Measurements from ENCODE around the gene ATP1B1. TPM values are rescaled to one million over a fixed set of nuclear protein-coding genes. Genes with fewer than 3 reads are reported as not detected.

Gene ATP1B1
- total RNA-seq, 1 experiment from 2014 or later, result 40.7 TPM

DNA sequence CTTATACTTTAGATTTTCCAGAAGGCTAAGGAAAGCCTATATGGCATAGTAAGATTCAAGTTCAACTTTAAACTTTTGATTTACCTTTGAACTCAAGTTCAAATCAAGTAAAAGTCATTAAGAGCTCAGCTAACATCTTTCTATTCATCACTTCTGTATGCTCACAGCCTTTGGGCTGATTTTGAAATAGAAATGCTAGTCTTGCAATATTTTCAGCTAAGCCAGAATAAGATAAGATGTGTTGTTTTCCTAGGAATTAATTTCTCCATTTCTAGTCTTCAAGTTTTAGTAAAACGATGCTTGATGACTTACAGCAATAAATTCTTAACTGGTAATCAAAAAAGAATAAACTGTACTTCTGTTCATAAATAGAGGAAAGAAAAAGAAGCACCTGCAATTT is 35.6 kb downstream of the ATP1B1 start (continued):
- TF ChIP-seq, protein P1, sequence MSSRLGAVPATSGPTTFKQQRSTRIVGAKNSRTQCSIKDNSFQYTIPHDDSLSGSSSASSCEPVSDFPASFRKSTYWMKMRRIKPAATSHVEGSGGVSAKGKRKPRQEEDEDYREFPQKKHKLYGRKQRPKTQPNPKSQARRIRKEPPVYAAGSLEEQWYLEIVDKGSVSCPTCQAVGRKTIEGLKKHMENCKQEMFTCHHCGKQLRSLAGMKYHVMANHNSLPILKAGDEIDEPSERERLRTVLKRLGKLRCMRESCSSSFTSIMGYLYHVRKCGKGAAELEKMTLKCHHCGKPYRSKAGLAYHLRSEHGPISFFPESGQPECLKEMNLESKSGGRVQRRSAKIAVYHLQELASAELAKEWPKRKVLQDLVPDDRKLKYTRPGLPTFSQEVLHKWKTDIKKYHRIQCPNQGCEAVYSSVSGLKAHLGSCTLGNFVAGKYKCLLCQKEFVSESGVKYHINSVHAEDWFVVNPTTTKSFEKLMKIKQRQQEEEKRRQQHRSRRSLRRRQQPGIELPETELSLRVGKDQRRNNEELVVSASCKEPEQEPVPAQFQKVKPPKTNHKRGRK (CRISPR knock-in tag; IDR thresholded peaks at IDR 0.05; ENCODE audit: borderline replicate concordance), result no peak
- no peak for TF ChIP-seq GABPB1 (CRISPR knock-in tag; IDR thresholded peaks at IDR 0.05)

DNA sequence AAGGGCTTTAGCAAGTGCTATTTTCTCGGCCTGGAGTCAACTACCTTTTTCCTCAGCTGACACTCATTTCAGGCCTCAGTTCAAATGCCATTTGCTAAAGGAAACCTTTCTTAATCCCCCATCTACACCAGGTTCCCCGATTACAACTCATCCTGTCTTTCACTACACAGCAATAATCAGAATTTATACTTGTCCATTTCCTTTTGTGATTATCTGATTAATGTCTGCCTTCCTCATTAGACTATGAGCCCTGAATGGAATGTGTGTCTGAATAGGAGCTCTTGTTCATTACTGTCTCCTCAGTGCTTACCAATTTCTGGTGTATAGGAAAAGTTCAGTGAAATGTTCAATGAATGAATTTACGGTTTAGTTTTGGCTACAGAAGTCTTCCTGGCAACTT is 36.9 kb downstream of the ATP1B1 start:
- TF ChIP-seq ZNF671 (CRISPR knock-in tag; IDR thresholded peaks at IDR 0.05), result no peak
- TF ChIP-seq, protein P2, sequence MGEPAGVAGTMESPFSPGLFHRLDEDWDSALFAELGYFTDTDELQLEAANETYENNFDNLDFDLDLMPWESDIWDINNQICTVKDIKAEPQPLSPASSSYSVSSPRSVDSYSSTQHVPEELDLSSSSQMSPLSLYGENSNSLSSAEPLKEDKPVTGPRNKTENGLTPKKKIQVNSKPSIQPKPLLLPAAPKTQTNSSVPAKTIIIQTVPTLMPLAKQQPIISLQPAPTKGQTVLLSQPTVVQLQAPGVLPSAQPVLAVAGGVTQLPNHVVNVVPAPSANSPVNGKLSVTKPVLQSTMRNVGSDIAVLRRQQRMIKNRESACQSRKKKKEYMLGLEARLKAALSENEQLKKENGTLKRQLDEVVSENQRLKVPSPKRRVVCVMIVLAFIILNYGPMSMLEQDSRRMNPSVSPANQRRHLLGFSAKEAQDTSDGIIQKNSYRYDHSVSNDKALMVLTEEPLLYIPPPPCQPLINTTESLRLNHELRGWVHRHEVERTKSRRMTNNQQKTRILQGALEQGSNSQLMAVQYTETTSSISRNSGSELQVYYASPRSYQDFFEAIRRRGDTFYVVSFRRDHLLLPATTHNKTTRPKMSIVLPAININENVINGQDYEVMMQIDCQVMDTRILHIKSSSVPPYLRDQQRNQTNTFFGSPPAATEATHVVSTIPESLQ (CRISPR knock-in tag; IDR thresholded peaks at IDR 0.05), result no peak
- no peak for TF ChIP-seq NR1H2 (CRISPR knock-in tag; IDR thresholded peaks at IDR 0.05)
- no peak for TF ChIP-seq PRRX2 (CRISPR knock-in tag; IDR thresholded peaks at IDR 0.05)
- no peak for TF ChIP-seq GTF2I (CRISPR knock-in tag; conservative IDR thresholded peaks at IDR 0.05)
- no peak for TF ChIP-seq EMX1 (CRISPR knock-in tag; IDR thresholded peaks at IDR 0.05)
- TF ChIP-seq, protein P3, sequence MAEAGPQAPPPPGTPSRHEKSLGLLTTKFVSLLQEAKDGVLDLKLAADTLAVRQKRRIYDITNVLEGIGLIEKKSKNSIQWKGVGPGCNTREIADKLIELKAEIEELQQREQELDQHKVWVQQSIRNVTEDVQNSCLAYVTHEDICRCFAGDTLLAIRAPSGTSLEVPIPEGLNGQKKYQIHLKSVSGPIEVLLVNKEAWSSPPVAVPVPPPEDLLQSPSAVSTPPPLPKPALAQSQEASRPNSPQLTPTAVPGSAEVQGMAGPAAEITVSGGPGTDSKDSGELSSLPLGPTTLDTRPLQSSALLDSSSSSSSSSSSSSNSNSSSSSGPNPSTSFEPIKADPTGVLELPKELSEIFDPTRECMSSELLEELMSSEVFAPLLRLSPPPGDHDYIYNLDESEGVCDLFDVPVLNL (CRISPR knock-in tag; IDR thresholded peaks at IDR 0.05; ENCODE audit: borderline replicate concordance, low read depth), result no peak
- TF ChIP-seq, protein P4, sequence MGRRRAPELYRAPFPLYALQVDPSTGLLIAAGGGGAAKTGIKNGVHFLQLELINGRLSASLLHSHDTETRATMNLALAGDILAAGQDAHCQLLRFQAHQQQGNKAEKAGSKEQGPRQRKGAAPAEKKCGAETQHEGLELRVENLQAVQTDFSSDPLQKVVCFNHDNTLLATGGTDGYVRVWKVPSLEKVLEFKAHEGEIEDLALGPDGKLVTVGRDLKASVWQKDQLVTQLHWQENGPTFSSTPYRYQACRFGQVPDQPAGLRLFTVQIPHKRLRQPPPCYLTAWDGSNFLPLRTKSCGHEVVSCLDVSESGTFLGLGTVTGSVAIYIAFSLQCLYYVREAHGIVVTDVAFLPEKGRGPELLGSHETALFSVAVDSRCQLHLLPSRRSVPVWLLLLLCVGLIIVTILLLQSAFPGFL (CRISPR knock-in tag; IDR thresholded peaks at IDR 0.05; ENCODE audit: borderline replicate concordance), result no peak
- TF ChIP-seq, protein P5, sequence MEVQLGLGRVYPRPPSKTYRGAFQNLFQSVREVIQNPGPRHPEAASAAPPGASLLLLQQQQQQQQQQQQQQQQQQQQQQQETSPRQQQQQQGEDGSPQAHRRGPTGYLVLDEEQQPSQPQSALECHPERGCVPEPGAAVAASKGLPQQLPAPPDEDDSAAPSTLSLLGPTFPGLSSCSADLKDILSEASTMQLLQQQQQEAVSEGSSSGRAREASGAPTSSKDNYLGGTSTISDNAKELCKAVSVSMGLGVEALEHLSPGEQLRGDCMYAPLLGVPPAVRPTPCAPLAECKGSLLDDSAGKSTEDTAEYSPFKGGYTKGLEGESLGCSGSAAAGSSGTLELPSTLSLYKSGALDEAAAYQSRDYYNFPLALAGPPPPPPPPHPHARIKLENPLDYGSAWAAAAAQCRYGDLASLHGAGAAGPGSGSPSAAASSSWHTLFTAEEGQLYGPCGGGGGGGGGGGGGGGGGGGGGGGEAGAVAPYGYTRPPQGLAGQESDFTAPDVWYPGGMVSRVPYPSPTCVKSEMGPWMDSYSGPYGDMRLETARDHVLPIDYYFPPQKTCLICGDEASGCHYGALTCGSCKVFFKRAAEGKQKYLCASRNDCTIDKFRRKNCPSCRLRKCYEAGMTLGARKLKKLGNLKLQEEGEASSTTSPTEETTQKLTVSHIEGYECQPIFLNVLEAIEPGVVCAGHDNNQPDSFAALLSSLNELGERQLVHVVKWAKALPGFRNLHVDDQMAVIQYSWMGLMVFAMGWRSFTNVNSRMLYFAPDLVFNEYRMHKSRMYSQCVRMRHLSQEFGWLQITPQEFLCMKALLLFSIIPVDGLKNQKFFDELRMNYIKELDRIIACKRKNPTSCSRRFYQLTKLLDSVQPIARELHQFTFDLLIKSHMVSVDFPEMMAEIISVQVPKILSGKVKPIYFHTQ (CRISPR knock-in tag; IDR thresholded peaks at IDR 0.05), result no peak
- TF ChIP-seq, protein P6, sequence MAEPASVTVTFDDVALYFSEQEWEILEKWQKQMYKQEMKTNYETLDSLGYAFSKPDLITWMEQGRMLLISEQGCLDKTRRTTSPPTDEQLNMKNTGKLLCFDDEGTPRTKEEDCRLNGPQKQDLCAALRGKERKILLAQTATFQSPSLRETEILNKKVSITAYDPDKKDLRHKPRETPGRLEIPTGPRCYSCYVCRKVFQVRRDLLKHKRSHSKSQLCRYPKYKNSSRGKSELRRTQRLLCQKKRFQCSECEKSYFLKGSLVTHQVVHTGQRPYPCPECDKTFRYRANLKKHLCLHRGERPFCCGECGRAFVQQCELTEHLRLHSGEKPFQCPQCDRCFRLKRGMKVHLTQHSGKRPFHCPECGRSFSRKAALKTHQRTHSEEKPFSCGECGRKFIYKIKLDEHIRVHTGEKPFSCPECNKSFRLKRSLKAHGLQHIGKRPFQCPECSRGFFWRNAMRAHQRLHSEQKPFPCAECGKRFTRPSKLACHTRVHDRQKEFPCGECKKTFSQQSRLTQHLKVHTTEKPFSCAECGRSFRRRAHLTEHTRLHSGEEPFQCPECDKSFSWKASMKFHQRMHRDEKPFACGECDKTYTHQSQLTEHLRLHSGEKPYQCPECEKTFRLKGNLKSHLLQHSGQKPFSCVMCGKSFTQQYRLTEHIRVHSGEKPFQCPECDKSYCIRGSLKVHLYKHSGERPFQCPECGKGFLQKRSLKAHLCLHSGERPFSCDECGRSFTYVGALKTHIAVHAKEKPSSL (CRISPR knock-in tag; conservative IDR thresholded peaks at IDR 0.05), result no peak
- no peak for TF ChIP-seq ZNF219 (CRISPR knock-in tag; IDR thresholded peaks at IDR 0.05; ENCODE audit: borderline replicate concordance)
- TF ChIP-seq, protein P7, sequence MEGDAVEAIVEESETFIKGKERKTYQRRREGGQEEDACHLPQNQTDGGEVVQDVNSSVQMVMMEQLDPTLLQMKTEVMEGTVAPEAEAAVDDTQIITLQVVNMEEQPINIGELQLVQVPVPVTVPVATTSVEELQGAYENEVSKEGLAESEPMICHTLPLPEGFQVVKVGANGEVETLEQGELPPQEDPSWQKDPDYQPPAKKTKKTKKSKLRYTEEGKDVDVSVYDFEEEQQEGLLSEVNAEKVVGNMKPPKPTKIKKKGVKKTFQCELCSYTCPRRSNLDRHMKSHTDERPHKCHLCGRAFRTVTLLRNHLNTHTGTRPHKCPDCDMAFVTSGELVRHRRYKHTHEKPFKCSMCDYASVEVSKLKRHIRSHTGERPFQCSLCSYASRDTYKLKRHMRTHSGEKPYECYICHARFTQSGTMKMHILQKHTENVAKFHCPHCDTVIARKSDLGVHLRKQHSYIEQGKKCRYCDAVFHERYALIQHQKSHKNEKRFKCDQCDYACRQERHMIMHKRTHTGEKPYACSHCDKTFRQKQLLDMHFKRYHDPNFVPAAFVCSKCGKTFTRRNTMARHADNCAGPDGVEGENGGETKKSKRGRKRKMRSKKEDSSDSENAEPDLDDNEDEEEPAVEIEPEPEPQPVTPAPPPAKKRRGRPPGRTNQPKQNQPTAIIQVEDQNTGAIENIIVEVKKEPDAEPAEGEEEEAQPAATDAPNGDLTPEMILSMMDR (IDR thresholded peaks at IDR 0.05), result no peak
- ATAC-seq (no peak), DNase-seq (ENCODE audit: low spot score) (no peak)
- Mint-ChIP-seq H3K9me3 (no peaks in the 10 kb centered on the region), H3K27me3 (ENCODE audit: low read depth) (no peaks in the 10 kb centered on the region), H3K36me3 (no peaks in the 10 kb centered on the region), H3K27ac (no peak overlapping the region), H3K4me1 (peaks cover 3% of the 10 kb centered on the region; the same call in 1 of the 2 replicates), H3K4me3 (no peak overlapping the region)
- ChIA-PET CTCF (interaction anchor here (0.9 kb wide), 1 partner anchor 10 kb away, joined by 3 read pairs; no protein-coding TSS in a partner anchor), POLR2A (interaction anchor here (0.7 kb wide), 1 partner anchor 31 kb away, joined by 7 read pairs; no protein-coding TSS in a partner anchor)

Measured in WTC11 (cell line).